Skeletal muscle cell (primary cell): ENCODE data around the gene NIPBL.

Experiments used
- DNase-seq: peaks from one replicate; pipeline ENCODE4 v3.0.0-alpha.2; 2010; ENCODE audit warnings: low read depth
- H3K4me3 ChIP-seq: 2 replicates; pipeline ENCODE4 v1.5.1; 2011; ENCODE audit warnings: low read depth, mild to moderate bottlenecking, control low read depth, low read length, moderate library complexity

NIPBL gene

DNA sequence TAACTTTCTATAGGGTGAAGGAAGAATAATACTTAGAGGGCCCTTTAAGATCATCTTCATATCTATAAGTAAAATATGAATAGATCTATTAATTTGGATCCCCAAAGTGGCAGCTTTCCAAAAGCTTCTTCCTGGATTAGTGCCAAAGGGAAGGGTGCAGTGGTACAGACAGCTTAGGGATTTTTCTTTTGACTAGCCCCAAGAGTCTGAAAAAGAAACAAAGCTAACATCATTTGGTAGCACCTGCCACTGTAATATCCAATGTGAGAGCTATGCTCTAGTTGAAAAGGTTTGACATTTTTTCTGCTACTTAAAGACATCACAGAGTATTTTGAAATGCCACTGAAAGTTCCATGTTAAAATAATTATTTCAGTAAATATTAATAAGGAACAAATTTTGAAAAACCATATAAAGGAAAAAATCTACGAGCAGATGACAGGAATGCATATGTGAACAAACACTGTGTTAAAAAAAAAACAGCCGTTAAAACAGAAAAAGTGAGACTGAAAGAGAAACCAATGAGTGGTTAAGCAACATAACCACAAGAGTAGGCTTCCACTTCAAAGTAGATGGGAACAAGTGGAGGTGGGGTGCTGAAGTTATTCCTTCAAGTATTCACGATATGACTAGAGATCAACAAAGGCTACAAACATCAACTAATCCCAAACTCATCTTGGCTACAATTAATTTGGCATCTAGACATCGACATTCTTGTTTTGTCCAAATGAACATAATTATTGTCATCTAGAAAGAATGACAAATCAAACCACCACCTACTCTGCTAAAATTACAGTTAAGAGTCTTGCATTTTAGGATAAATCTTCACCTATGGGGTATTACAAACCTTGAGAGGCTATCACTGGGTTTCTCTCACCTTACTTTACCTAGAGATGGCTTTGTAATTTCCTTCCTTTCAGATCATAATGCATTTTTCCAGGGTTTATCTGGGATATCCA lies 235.1 kb downstream of the NIPBL start:
- H3K4me3 ChIP-seq, result no peak overlapping the region
- no peak for DNase-seq

DNA sequence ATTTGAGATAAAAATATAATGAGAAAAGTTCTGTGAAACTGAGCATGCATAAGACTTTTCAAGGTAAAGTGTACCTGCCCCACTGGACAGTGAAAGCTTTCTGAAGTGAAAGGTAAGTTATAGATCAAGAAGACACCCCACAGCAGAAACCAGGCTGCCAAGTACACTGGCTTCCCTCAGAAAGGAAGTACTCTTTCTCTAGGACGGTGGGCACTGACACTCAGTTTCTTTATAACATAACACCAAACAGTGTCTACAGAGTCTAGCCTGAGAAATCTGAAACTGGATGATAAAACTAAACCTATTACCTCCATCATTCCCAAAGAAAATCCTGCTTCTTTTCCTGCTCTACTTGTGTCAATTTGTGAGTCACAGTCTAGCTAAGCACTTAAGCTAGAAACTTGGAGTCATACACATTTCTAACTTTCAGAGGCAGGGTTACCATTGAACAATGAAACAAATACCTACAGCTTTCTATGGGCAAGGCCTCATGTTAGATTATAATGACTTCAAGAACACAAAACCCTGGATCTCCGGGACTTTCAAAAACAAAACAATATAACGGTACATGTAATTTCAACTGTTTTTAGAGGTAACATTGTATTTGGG lies 235.9 kb downstream of the NIPBL start:
- H3K4me3 ChIP-seq, result no peak overlapping the region

More for the DNA sequence above, 235.9 kb downstream of the NIPBL start:
- no peak for DNase-seq
